ENCODE results near the gene COG3. TPM values are rescaled to one million over a fixed set of nuclear protein-coding genes. Genes with fewer than 3 reads are reported as not detected.

COG3 gene
- polyA plus RNA-seq, 1 donor from 2014 or later = 90.2 TPM

GRCh38 chr13:45434556-45435371 lies 30.0 kb upstream of the COG3 start:
- Histone ChIP-seq H3K9ac (ENCODE audit: low read length) (no peak overlapping the region), H3K36me3 (ENCODE audit: insufficient read depth, low read length) (no peaks in the 10 kb centered on the region), H3F3A (ENCODE audit: insufficient read depth, low read length, poor library complexity, severe bottlenecking) (no peaks in the 10 kb centered on the region), H3K79me2 (replicated peaks; ENCODE audit: insufficient read depth, low read length) (no peaks in the 10 kb centered on the region), H2AFZ (ENCODE audit: low read depth, low read length) (no peak overlapping the region), H4K20me1 (ENCODE audit: insufficient read depth) (no peaks in the 10 kb centered on the region), H3K9me3 (ENCODE audit: low read length) (no peaks in the 10 kb centered on the region), H3K27ac (ENCODE audit: low read length) (no peak overlapping the region), H3K4me2 (ENCODE audit: low read length) (no peak overlapping the region), H3K9me2 (ENCODE audit: insufficient read depth, low read length) (no peaks in the 10 kb centered on the region), H3K27me3 (ENCODE audit: insufficient read depth, low read depth, low read length) (no peaks in the 10 kb centered on the region), H3K4me3 (ENCODE audit: low read length) (no peak overlapping the region)
- TF ChIP-seq MXI1 (conservative IDR thresholded peaks at IDR 0.05; ENCODE audit: poor library complexity, severe bottlenecking) = no peak
- no peak for TF ChIP-seq RAD21 (conservative IDR thresholded peaks at IDR 0.05)
- no peak for TF ChIP-seq POLR2AphosphoS5 (IDR thresholded peaks at IDR 0.05)
- TF ChIP-seq CTCF (IDR thresholded peaks at IDR 0.05; ENCODE audit: poor library complexity, severe bottlenecking) = no peak
- TF ChIP-seq EZH2 (IDR thresholded peaks at IDR 0.05; ENCODE audit: borderline replicate concordance, insufficient read depth, low read length, poor library complexity, severe bottlenecking) = no peak

- no peaks in the 10 kb centered on the region for H3K9me2 ChIP-seq (ENCODE audit: insufficient read depth, low read length)
- no peaks in the 10 kb centered on the region for H3K36me3 ChIP-seq (ENCODE audit: insufficient read depth, low read length)
- H2AFZ ChIP-seq (ENCODE audit: low read depth, low read length) = no peak overlapping the region
- H3K79me2 ChIP-seq (replicated peaks; ENCODE audit: insufficient read depth, low read length) = no peaks in the 10 kb centered on the region
- no peaks in the 10 kb centered on the region for H3F3A ChIP-seq (ENCODE audit: insufficient read depth, low read length, poor library complexity, severe bottlenecking)
- no peak overlapping the region for H3K4me3 ChIP-seq (ENCODE audit: low read length)
- TF ChIP-seq EZH2 (IDR thresholded peaks at IDR 0.05; ENCODE audit: borderline replicate concordance, insufficient read depth, low read length, poor library complexity, severe bottlenecking) = no peak
- H3K27me3 ChIP-seq (ENCODE audit: insufficient read depth, low read depth, low read length) = no peaks in the 10 kb centered on the region
- no peak overlapping the region for H3K27ac ChIP-seq (ENCODE audit: low read length)
- H3K9me3 ChIP-seq (ENCODE audit: low read length) = no peaks in the 10 kb centered on the region
- H3K4me2 ChIP-seq (ENCODE audit: low read length) = no peak overlapping the region
- H3K9ac ChIP-seq (ENCODE audit: low read length) = no peak overlapping the region
- no peaks in the 10 kb centered on the region for H4K20me1 ChIP-seq (ENCODE audit: insufficient read depth)
Measured at GRCh38 chr13:45436332-45436731, 28.4 kb upstream of the COG3 start.

GRCh38 chr13:45436953-45437352 lies 27.8 kb upstream of the COG3 start:
- Histone ChIP-seq H3K79me2 (replicated peaks; ENCODE audit: insufficient read depth, low read length) (no peaks in the 10 kb centered on the region), H3K9me3 (ENCODE audit: low read length) (no peaks in the 10 kb centered on the region), H3K9me2 (ENCODE audit: insufficient read depth, low read length) (no peaks in the 10 kb centered on the region), H3F3A (ENCODE audit: insufficient read depth, low read length, poor library complexity, severe bottlenecking) (no peaks in the 10 kb centered on the region), H3K27ac (ENCODE audit: low read length) (no peak overlapping the region), H3K27me3 (ENCODE audit: insufficient read depth, low read depth, low read length) (no peaks in the 10 kb centered on the region), H4K20me1 (ENCODE audit: insufficient read depth) (no peaks in the 10 kb centered on the region), H3K4me2 (ENCODE audit: low read length) (no peak overlapping the region), H3K36me3 (ENCODE audit: insufficient read depth, low read length) (no peaks in the 10 kb centered on the region), H3K4me3 (ENCODE audit: low read length) (no peak overlapping the region), H2AFZ (ENCODE audit: low read depth, low read length) (no peak overlapping the region), H3K9ac (ENCODE audit: low read length) (no peak overlapping the region)
- TF ChIP-seq MXI1 (conservative IDR thresholded peaks at IDR 0.05; ENCODE audit: poor library complexity, severe bottlenecking) = no peak
- no peak for TF ChIP-seq EP300 (conservative IDR thresholded peaks at IDR 0.05; ENCODE audit: poor library complexity, severe bottlenecking)
- TF ChIP-seq TAF1 (IDR thresholded peaks at IDR 0.05; ENCODE audit: low read depth) = no peak
- TF ChIP-seq SMC3 (conservative IDR thresholded peaks at IDR 0.05; ENCODE audit: poor library complexity) = no peak
- TF ChIP-seq CTCF (IDR thresholded peaks at IDR 0.05; ENCODE audit: poor library complexity, severe bottlenecking) = no peak
- TF ChIP-seq REST (IDR thresholded peaks at IDR 0.05; ENCODE audit: borderline replicate concordance) = no peak
- TF ChIP-seq RAD21 (conservative IDR thresholded peaks at IDR 0.05) = no peak
- no peak for TF ChIP-seq POLR2AphosphoS5 (IDR thresholded peaks at IDR 0.05)

Measured in neural cell (in vitro differentiated cells).